PFSK-1 (cell line): ENCODE measurements around the gene PRSS37.

Experiments used
- FOXP2 ChIP-seq: optimal IDR thresholded peaks from 2 replicates; pipeline ENCODE3; 2011; ENCODE audit warnings: borderline replicate concordance, control low read depth, inconsistent platforms; ENCODE audit not compliant: insufficient read depth; ENCODE audit errors: extremely low read length, extremely low read depth
- POLR2AphosphoS5 ChIP-seq: IDR thresholded peaks from 2 replicates; pipeline ENCODE4 v1.6.1; 2012; ENCODE audit warnings: low read depth, mild to moderate bottlenecking, control low read depth, low read length, moderate library complexity
- SIN3A ChIP-seq: IDR thresholded peaks from 2 replicates; pipeline ENCODE4 v1.6.1; 2012; ENCODE audit warnings: mild to moderate bottlenecking, low read length, moderate library complexity, borderline replicate concordance; ENCODE audit not compliant: insufficient read depth
- TAF1 ChIP-seq: IDR thresholded peaks from 2 replicates; pipeline ENCODE4 v1.6.1; 2012; ENCODE audit warnings: low read length, control low read depth, borderline replicate concordance; ENCODE audit not compliant: insufficient read depth
- TF ChIP-seq, protein P1 (sequence below), 2 experiments: IDR thresholded peaks; 2 replicates each; pipeline versions ENCODE4 v1.6.1 to v1.8.0; 2011 to 2012; ENCODE audit warnings: low read depth in 2 of 2, low read length in 2 of 2, control low read depth in 1 of 2, inconsistent platforms in 1 of 2, mild to moderate bottlenecking in 1 of 2, moderate library complexity in 1 of 2; ENCODE audit not compliant: insufficient read depth in 1 of 2

PRSS37 gene

DNA sequence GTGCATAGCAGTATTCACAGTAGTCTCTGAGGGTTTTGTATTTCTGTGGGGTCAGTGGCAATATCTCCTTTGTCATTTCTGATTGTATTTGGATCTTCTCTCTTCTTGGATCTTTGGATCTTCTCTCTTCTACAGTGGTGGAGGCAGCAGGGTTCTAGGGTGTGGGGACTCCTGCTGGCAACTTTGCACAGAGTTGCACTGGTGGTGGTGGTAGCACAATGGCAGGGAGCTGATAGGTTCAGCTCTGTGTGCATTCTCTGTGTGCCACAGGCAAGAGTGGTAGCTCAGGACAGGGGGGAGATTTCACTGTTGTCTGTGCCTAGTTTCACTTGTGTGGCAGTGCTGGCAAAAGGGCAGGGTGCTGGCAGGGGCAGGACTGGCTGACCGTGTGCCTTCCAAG lies 35.1 kb upstream of the PRSS37 start:
- TF ChIP-seq TAF1 (no peak), POLR2AphosphoS5 (no peak), FOXP2 (no peak), SIN3A (no peak)
- TF ChIP-seq, protein P1, sequence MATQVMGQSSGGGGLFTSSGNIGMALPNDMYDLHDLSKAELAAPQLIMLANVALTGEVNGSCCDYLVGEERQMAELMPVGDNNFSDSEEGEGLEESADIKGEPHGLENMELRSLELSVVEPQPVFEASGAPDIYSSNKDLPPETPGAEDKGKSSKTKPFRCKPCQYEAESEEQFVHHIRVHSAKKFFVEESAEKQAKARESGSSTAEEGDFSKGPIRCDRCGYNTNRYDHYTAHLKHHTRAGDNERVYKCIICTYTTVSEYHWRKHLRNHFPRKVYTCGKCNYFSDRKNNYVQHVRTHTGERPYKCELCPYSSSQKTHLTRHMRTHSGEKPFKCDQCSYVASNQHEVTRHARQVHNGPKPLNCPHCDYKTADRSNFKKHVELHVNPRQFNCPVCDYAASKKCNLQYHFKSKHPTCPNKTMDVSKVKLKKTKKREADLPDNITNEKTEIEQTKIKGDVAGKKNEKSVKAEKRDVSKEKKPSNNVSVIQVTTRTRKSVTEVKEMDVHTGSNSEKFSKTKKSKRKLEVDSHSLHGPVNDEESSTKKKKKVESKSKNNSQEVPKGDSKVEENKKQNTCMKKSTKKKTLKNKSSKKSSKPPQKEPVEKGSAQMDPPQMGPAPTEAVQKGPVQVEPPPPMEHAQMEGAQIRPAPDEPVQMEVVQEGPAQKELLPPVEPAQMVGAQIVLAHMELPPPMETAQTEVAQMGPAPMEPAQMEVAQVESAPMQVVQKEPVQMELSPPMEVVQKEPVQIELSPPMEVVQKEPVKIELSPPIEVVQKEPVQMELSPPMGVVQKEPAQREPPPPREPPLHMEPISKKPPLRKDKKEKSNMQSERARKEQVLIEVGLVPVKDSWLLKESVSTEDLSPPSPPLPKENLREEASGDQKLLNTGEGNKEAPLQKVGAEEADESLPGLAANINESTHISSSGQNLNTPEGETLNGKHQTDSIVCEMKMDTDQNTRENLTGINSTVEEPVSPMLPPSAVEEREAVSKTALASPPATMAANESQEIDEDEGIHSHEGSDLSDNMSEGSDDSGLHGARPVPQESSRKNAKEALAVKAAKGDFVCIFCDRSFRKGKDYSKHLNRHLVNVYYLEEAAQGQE (IDR thresholded peaks at IDR 0.05; ENCODE audit: insufficient read depth in 1 of 2, low read depth in 2 of 2, low read length in 2 of 2), result no peak

DNA sequence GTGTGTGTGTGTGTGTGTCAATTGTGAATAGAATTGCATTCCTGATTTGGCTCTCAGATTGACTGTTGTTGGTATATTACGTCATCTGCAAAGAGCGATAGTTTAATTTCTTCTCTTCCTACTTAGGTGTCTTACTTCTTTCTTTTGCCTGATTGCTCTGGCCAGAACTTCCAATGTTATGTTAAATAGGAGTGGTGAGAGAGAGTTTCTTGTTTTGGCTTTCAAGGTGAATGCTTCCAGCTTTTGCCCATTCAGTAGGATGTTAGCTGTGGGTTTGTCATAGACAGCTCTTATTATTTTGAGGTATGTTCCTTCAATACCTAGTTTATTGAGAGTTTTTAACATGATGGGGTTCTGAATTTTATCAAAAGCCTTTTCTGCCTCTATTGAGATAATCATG lies 34.2 kb upstream of the PRSS37 start:
- TF ChIP-seq TAF1, result no peak
- no peak for TF ChIP-seq FOXP2
- TF ChIP-seq SIN3A, result no peak
- no peak for TF ChIP-seq POLR2AphosphoS5

DNA sequence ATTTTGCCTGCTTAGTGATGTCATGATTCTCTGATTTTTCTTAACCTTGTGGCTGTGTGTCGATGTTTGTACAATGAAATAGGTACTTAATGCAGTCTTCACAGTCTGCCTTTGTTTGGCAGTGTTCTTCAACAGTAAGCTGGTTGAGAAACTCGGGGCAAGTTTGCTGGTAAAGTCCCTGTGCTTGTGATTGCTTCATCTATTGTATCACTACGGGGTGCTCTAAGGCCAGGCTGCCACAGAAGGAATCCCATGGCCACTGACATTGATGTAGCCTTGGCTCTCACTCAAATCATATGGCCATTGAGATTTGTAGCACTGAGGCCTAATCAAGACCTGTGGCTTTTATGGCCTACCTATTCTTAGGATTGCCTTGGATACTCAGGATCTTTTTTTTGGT lies 33.5 kb upstream of the PRSS37 start:
- TF ChIP-seq POLR2AphosphoS5, result no peak
- TF ChIP-seq FOXP2, result no peak
- no peak for TF ChIP-seq TAF1
- no peak for TF ChIP-seq SIN3A
- TF ChIP-seq, protein P1 (IDR thresholded peaks at IDR 0.05; ENCODE audit: insufficient read depth in 1 of 2, low read depth in 2 of 2, low read length in 2 of 2), result no peak

DNA sequence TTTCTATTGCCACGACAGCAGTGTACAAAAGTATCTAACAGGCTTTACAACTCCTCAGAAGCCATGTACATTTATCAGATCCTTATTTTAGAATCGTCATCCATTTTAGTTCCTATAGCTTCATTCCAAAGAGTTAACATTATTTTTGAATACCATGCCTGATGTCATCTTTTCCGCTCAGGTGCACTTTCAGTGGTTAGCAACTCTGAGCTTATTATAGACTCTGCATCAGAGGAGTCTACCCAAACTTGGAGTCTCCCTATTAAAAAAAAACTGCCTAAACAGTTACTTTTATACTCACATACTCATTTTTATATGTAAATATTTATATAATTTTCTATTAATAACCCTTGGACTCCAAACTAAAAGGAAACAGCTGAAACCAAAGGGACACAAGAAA lies 31.6 kb upstream of the PRSS37 start:
- TF ChIP-seq POLR2AphosphoS5, result no peak
- no peak for TF ChIP-seq TAF1
- TF ChIP-seq SIN3A, result no peak
- no peak for TF ChIP-seq FOXP2
- TF ChIP-seq, protein P1 (IDR thresholded peaks at IDR 0.05; ENCODE audit: insufficient read depth in 1 of 2, low read depth in 2 of 2, low read length in 2 of 2), result no peak

DNA sequence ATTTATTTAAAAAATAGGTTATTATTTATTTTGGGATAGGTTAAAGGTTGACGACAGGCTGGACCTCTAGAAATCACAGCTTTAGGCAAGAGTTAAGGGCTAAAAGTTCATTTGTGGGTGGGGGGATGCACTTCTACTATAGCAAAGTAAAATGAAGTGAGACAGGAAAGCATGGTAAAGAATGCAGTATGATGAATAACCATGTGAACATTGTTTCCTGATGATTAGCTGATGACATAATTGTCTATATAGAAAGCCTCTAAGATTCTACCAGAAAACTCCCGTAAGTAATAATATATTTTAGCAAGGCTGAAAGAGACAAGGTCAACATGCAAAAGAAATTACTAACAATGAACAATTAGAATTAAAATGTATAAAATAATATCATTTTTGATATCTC lies 25.7 kb upstream of the PRSS37 start:
- TF ChIP-seq SIN3A (no peak), POLR2AphosphoS5 (no peak), TAF1 (no peak), FOXP2 (no peak)
- TF ChIP-seq, protein P1 (IDR thresholded peaks at IDR 0.05; ENCODE audit: insufficient read depth in 1 of 2, low read depth in 2 of 2, low read length in 2 of 2), result no peak
